Natural killer cell (primary cell): ENCODE data around the gene OXNAD1. TPM values are rescaled to one million over a fixed set of nuclear protein-coding genes. Genes with fewer than 3 reads are reported as not detected.

ENCODE experiments used
- ATAC-seq, 3 donors: fragments of 150-1000 bp in 2 of 3; fragments of 200-7000 bp in 1 of 3; cut with Tn5 transposase; 1 replicate in 1 of 3; 2 replicates in 2 of 3; pipeline ENCODE4 v1.10.0; 2021; ENCODE audit warnings: mild to moderate bottlenecking in 2 of 3, moderate library complexity in 2 of 3
- DNase-seq, 2 donors: peaks; one replicate each; pipeline versions ENCODE4 v3.0.0 to v3.0.0-alpha.2; 2013 to 2021; ENCODE audit warnings: mixed read lengths in 1 of 2
- H3K27ac ChIP-seq: one replicate; pipeline ENCODE4 v1.5.1; 2013; ENCODE audit warnings: mild to moderate bottlenecking, low read length
- H3K27me3 ChIP-seq: one replicate; pipeline ENCODE4 v1.6.1; 2013; ENCODE audit warnings: low read length; ENCODE audit not compliant: control insufficient read depth, insufficient read depth
- H3K36me3 ChIP-seq: one replicate; pipeline ENCODE4 v1.6.1; 2013; ENCODE audit warnings: low read length; ENCODE audit not compliant: control insufficient read depth, insufficient read depth
- H3K4me1 ChIP-seq: one replicate; pipeline ENCODE4 v1.6.1; 2013; ENCODE audit warnings: low read length; ENCODE audit not compliant: control insufficient read depth, insufficient read depth
- H3K4me3 ChIP-seq: one replicate; pipeline ENCODE4 v1.5.1; 2013; ENCODE audit warnings: low read length
- H3K9me3 ChIP-seq: one replicate; pipeline ENCODE4 v1.6.1; 2013; ENCODE audit warnings: low read length; ENCODE audit not compliant: control insufficient read depth, insufficient read depth
- H3K27ac Mint-ChIP-seq, 2 donors: one replicate each; pipeline ENCODE4 v1.8.0; 2022; ENCODE audit warnings: mild to moderate bottlenecking in 2 of 2, mixed read lengths in 2 of 2, moderate library complexity in 1 of 2
- H3K27me3 Mint-ChIP-seq, 2 donors: one replicate each; pipeline ENCODE4 v1.8.0; 2022; ENCODE audit warnings: low read depth in 2 of 2, mixed read lengths in 2 of 2
- H3K36me3 Mint-ChIP-seq: one replicate; pipeline ENCODE4 v1.8.0; 2022; ENCODE audit warnings: mixed read lengths
- H3K4me1 Mint-ChIP-seq, 2 donors: one replicate each; pipeline ENCODE4 v1.8.0; 2022; ENCODE audit warnings: mixed read lengths in 2 of 2
- H3K4me3 Mint-ChIP-seq: one replicate; pipeline ENCODE4 v1.8.0; 2022; ENCODE audit warnings: mild to moderate bottlenecking, moderate library complexity, mixed read lengths
- H3K9me3 Mint-ChIP-seq, 2 donors: one replicate each; pipeline ENCODE4 v1.8.0; 2022; ENCODE audit warnings: mixed read lengths in 2 of 2
- WGBS: methylation state at CpG from one replicate; pipeline ENCODE4 v1.1.7; 2013; ENCODE audit warnings: missing lambda C conversion rate; ENCODE audit not compliant: insufficient coverage; 5-methylcytosine and 5-hydroxymethylcytosine counted together
- intact Hi-C: fragments of 100-400 bp; cut with micrococcal nuclease; formaldehyde crosslinking; loops from one replicate; pipeline ENCODE4 v1.14.2; 2022
- total RNA-seq, 4 donors: library from RNA; stranded (reverse); fragments of 120-200 nt in 1 of 4; gene quantifications; one replicate each; pipeline versions ENCODE4 v1.2.3 to v1.2.4, GENCODE V29; 2013 to 2022
- TF ChIP-seq, protein P1 (sequence below): fragments of 200-600 bp; IDR thresholded peaks from one replicate; pipeline ENCODE4 v1.8.0; 2022; ENCODE audit warnings: antibody characterized with exemption

OXNAD1 gene
- total RNA-seq, 3 donors from 2014 or later (not counting 1 experiment from before 2014, with no cell fraction given), result 16.7 to 26.1 (median 22.3) TPM

DNA sequence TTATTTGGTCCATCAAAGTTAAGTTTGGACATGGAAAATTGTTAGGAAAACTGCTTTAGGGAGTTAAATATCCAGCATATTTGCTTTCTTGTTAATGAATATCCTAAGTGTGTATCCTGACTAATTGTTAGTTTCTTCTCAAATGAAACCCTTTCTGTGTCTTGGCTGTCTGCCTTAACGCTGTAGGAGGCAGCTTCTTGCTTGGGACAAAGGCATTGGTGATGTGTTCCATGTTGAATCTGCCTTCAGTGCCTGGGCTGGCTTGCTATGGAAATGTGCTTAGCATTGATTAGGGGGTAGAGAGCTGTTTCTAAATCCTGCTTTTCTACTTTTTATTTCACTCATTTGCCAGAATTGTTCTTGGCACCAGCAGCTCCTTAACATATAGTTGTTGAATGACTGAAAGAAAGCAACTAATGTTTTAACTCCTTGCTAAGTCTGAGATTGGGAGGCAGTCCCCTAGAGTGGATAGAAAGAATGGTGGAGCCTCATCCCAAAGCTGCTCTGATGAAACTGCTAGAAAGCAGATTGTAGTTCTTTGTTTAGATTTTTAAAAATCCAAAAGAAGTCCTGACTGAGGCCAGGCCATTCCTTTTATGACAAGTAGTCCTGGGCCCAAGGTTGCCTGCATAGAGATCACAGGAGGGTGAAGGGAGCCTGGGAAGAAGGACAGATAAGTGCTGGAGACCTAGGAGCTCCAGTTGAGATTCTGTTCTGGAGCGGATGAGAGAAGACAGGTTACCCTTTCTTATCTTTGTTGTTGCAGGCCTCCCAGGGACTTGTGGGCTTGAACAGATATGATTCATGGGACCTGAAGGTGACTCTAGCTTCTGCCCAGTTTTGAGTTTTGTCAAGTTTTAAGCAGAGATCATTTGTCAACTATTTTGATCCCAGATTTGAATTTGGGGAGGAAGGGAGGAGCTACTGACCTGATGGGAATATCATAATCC, 39.3 kb downstream of the OXNAD1 start:
- Mint-ChIP-seq H3K27me3 (no peaks in the 10 kb centered on the region), H3K4me3 (peak overlapping the region; percentile 55), H3K36me3 (peaks cover 9% of the 10 kb centered on the region), H3K9me3 (no peaks in the 10 kb centered on the region), H3K27ac (peak overlapping the region; percentile 33 to 72), H3K4me1 (peaks cover 74 to 90% of the 10 kb centered on the region in 2 donors)
- DNase-seq, result peak in 1 of 2 donors; percentile 48
- TF ChIP-seq, protein P1, sequence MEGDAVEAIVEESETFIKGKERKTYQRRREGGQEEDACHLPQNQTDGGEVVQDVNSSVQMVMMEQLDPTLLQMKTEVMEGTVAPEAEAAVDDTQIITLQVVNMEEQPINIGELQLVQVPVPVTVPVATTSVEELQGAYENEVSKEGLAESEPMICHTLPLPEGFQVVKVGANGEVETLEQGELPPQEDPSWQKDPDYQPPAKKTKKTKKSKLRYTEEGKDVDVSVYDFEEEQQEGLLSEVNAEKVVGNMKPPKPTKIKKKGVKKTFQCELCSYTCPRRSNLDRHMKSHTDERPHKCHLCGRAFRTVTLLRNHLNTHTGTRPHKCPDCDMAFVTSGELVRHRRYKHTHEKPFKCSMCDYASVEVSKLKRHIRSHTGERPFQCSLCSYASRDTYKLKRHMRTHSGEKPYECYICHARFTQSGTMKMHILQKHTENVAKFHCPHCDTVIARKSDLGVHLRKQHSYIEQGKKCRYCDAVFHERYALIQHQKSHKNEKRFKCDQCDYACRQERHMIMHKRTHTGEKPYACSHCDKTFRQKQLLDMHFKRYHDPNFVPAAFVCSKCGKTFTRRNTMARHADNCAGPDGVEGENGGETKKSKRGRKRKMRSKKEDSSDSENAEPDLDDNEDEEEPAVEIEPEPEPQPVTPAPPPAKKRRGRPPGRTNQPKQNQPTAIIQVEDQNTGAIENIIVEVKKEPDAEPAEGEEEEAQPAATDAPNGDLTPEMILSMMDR, result no peak
- H3K27ac ChIP-seq, result peak overlapping the region; percentile 34
- intact Hi-C loops, result loop anchor here (5.0 to 10.0 kb wide), 3 partner anchors 583 to 850 kb away; no protein-coding TSS in a partner anchor
- H3K4me3 ChIP-seq, result no peak overlapping the region
- no peaks in the 10 kb centered on the region for H3K9me3 ChIP-seq
- H3K27me3 ChIP-seq, result no peaks in the 10 kb centered on the region
- peaks cover 45% of the 10 kb centered on the region for H3K4me1 ChIP-seq
- peaks cover 53% of the 10 kb centered on the region for H3K36me3 ChIP-seq
- ATAC-seq, result no peak
- 95% methylated on average over 2 of the region's 2 CpGs for WGBS

GRCh38 chr3:16305111-16305541, 40.1 kb downstream of the OXNAD1 start:
- Mint-ChIP-seq H3K27ac (peak overlapping the region; percentile 33 to 72), H3K36me3 (peaks cover 9% of the 10 kb centered on the region), H3K4me1 (peaks cover 74 to 90% of the 10 kb centered on the region in 2 donors), H3K27me3 (no peaks in the 10 kb centered on the region), H3K4me3 (peak overlapping the region; percentile 22), H3K9me3 (no peaks in the 10 kb centered on the region)
- Histone ChIP-seq H3K4me1 (peaks cover 39% of the 10 kb centered on the region), H3K9me3 (no peaks in the 10 kb centered on the region), H3K36me3 (peaks cover 53% of the 10 kb centered on the region), H3K4me3 (no peak overlapping the region), H3K27me3 (no peaks in the 10 kb centered on the region), H3K27ac (peak overlapping the region; percentile 34)
- DNase-seq, result peak in 1 of 2 donors; percentile 82
- TF ChIP-seq, protein P1, result no peak
- intact Hi-C loops, result loop anchor here (10.0 kb wide), 2 partner anchors 780 to 850 kb away; no protein-coding TSS in a partner anchor
- peak in 1 of 3 donors; percentile 5 for ATAC-seq
- 67% methylated on average over 7 of the region's 7 CpGs for WGBS

- H3K27me3 ChIP-seq, result no peaks in the 10 kb centered on the region
- H3K4me3 Mint-ChIP-seq, result peak overlapping the region; percentile 38
- H3K36me3 ChIP-seq, result peaks cover 45% of the 10 kb centered on the region
- no peak overlapping the region for H3K4me3 ChIP-seq
- peaks cover 68 to 81% of the 10 kb centered on the region in 2 donors for H3K4me1 Mint-ChIP-seq
- 92% methylated on average over 4 of the region's 5 CpGs for WGBS
- TF ChIP-seq, protein P1, result no peak
- H3K9me3 Mint-ChIP-seq, result no peaks in the 10 kb centered on the region
- no peaks in the 10 kb centered on the region for H3K27me3 Mint-ChIP-seq
- no peak for DNase-seq
- H3K36me3 Mint-ChIP-seq, result peaks cover 9% of the 10 kb centered on the region
- H3K4me1 ChIP-seq, result peaks cover 45% of the 10 kb centered on the region
- no peak for ATAC-seq
- no peak overlapping the region for H3K27ac ChIP-seq
- intact Hi-C loops, result loop anchor here (2.0 to 10.0 kb wide), 3 partner anchors 21 to 847 kb away; no protein-coding TSS in a partner anchor
- no peaks in the 10 kb centered on the region for H3K9me3 ChIP-seq
- peak overlapping the region in 1 of 2 donors; percentile 41 for H3K27ac Mint-ChIP-seq
These were observed 43.0 kb downstream of the OXNAD1 start for GRCh38 chr3:16307832-16308531.
